ENCODE results near the gene RUNX2. TPM values are rescaled to one million over a fixed set of nuclear protein-coding genes. Genes with fewer than 3 reads are reported as not detected.

The RUNX2 gene
- polyA plus RNA-seq, 1 of the 3 experiments (the other 2 are of a cell fraction): 4.4 TPM

- H3K27me3 ChIP-seq (ENCODE audit: insufficient read depth): no peaks in the 10 kb centered on the region
- H3K9me2 ChIP-seq: no peaks in the 10 kb centered on the region
- H3K4me3 ChIP-seq (ENCODE audit: low read depth in 2 of 2, low read length in 1 of 2): no peak overlapping the region
- H3K36me3 ChIP-seq (replicated peaks in 1 of 2; ENCODE audit: control insufficient read depth in 1 of 2, insufficient read depth in 2 of 2, low read length in 1 of 2): peaks cover 0 to 4% of the 10 kb centered on the region in 2 experiments
- peak overlapping the region; percentile 13; the same call in 1 of the 2 replicates for H3K9ac ChIP-seq
- 0 out of 4 replicates have a peak, but pooled peaks cover 0 to 11% of the 10 kb centered on the region in 2 experiments for H3K4me1 ChIP-seq (ENCODE audit: control insufficient read depth in 1 of 2, insufficient read depth in 2 of 2, low read depth in 1 of 2, low read length in 1 of 2)
- H3K79me2 ChIP-seq (ENCODE audit: insufficient read depth): no peaks in the 10 kb centered on the region
- H2AFZ ChIP-seq (ENCODE audit: low read depth): peak overlapping the region; percentile 92
- no peak for TF ChIP-seq IRF3 (IDR thresholded peaks at IDR 0.05; ENCODE audit: low read depth, low read length)
- no peak for TF ChIP-seq SMC3 (IDR thresholded peaks at IDR 0.05; ENCODE audit: low read depth, low read length)
- TF ChIP-seq EZH2phosphoT487 (IDR thresholded peaks at IDR 0.05; ENCODE audit: borderline replicate concordance, low read depth): no peak
- no peak for TF ChIP-seq GATA2 (CRISPR knock-in tag; IDR thresholded peaks at IDR 0.05)
- TF ChIP-seq FOXJ3 (CRISPR knock-in tag; IDR thresholded peaks at IDR 0.05): no peak
- no peak for TF ChIP-seq POLR2AphosphoS5 (IDR thresholded peaks at IDR 0.05; ENCODE audit: low read depth, low read length)
- no peak for TF ChIP-seq TCF12 (IDR thresholded peaks at IDR 0.05)
- no peak for TF ChIP-seq TEAD4 (IDR thresholded peaks at IDR 0.05; ENCODE audit: borderline replicate concordance, insufficient read depth)
- peak; percentile 29; the same call in 1 of the 2 replicates for TF ChIP-seq PBX3 (IDR thresholded peaks at IDR 0.05)
- no peak for TF ChIP-seq GABPA (IDR thresholded peaks at IDR 0.05; ENCODE audit: low read depth)
- no peak for TF ChIP-seq ELF1 (IDR thresholded peaks at IDR 0.05)
- no peak for TF ChIP-seq SIN3A (IDR thresholded peaks at IDR 0.05; ENCODE audit: borderline replicate concordance, low read depth, low read length)
- peak; percentile 35; the same call in 1 of the 2 replicates for TF ChIP-seq MAX (IDR thresholded peaks at IDR 0.05; ENCODE audit: low read depth)
- no peak for TF ChIP-seq RFX5 (IDR thresholded peaks at IDR 0.05; ENCODE audit: low read length)
- TF ChIP-seq FOXM1 (IDR thresholded peaks at IDR 0.05; ENCODE audit: low read depth): no peak
- TF ChIP-seq JUND (IDR thresholded peaks at IDR 0.05): no peak
- TF ChIP-seq TAF1 (IDR thresholded peaks at IDR 0.05; ENCODE audit: borderline replicate concordance, low read depth, low read length): no peak
- no peak for TF ChIP-seq CTCF (IDR thresholded peaks at IDR 0.05)
- ChIA-PET POLR2A (no interaction called here), CTCF (interaction anchor here (1.1 to 1.7 kb wide), 2 partner anchors 37 to 1022 kb away, joined by 3 to 4 read pairs; no protein-coding TSS in a partner anchor)
- no peak for DNase-seq
- WGBS (ENCODE audit: low lambda C conversion rate): 11% methylated on average over 11 of the region's 14 CpGs
- H3K27ac ChIP-seq (ENCODE audit: low read depth in 2 of 2, low read length in 1 of 2): peak overlapping the region in 1 of 2 experiments; percentile 43; a peak in 2 of 4 replicates
- H3F3A ChIP-seq (replicated peaks; ENCODE audit: insufficient read depth): peaks cover 6% of the 10 kb centered on the region
- H4K20me1 ChIP-seq (ENCODE audit: insufficient read depth): no peaks in the 10 kb centered on the region
- peak overlapping the region; percentile 68 for H3K4me2 ChIP-seq
- H3K9me3 ChIP-seq: peaks cover 8% of the 10 kb centered on the region; the same call in 1 of the 2 replicates
Observed at GRCh38 chr6:45677381-45678284, 349.5 kb downstream of the RUNX2 start.
